SK-N-SH (cell line): ENCODE data around the gene CRPPA. TPM values are rescaled to one million over a fixed set of nuclear protein-coding genes. Genes with fewer than 3 reads are reported as not detected.

Experiments used
- CTCF ChIA-PET: fragments of 300-600, 350-600 bp; formaldehyde crosslinking; extraction: SDS; loops from one replicate; lab custom pipeline; 2021; lab: Yijun Ruan, JAX
- POLR2A ChIA-PET: fragments of 350-600 bp; sonication (Branson Sonifier 250); formaldehyde crosslinking; extraction: SDS; loops from one replicate; lab custom pipeline; 2020; ENCODE audit warnings: antibody characterized with exemption, inconsistent platforms; lab: Yijun Ruan, JAX
- DNase-seq: peaks from one replicate; pipeline ENCODE4 v3.0.0; 2012
- H2AFZ ChIP-seq: fragments of 200-600 bp; sonication (generic); 2 replicates; pipeline ENCODE4 v1.8.1; 2016; ENCODE audit warnings: antibody characterized with exemption, mild to moderate bottlenecking, low read depth
- H3F3A ChIP-seq: fragments of 200-600 bp; sonication (generic); replicated peaks from 2 replicates; pipeline ENCODE3; 2016; ENCODE audit warnings: antibody characterized with exemption, mild to moderate bottlenecking; ENCODE audit not compliant: insufficient read depth
- H3K27ac ChIP-seq, 2 experiments: fragments of 200-500 bp in 1 of 2; fragments of 200-600 bp in 1 of 2; sonication (Bioruptor generic) in 1 of 2; sonication (generic), shearing (Covaris generic) in 1 of 2; 2 replicates each; pipeline versions ENCODE4 v1.5.1 to v1.6.1; 2014 to 2016; ENCODE audit warnings: low read depth in 2 of 2, inconsistent platforms in 1 of 2, low read length in 1 of 2, mild to moderate bottlenecking in 1 of 2, mixed read lengths in 1 of 2
- H3K27me3 ChIP-seq: fragments of 200-600 bp; sonication (generic), shearing (Covaris generic); 2 replicates; pipeline ENCODE4 v1.6.1; 2016; ENCODE audit warnings: mixed run types; ENCODE audit not compliant: insufficient read depth
- H3K36me3 ChIP-seq, 2 experiments: fragments of 200-500 bp in 1 of 2; fragments of 200-600 bp in 1 of 2; sonication (Bioruptor generic) in 1 of 2; sonication (generic) in 1 of 2; replicated peaks in 1 of 2; 2 replicates each; pipeline versions ENCODE3 to v1.5.1; 2014 to 2016; ENCODE audit warnings: low read length in 1 of 2, mild to moderate bottlenecking in 1 of 2; ENCODE audit not compliant: insufficient read depth in 2 of 2, control insufficient read depth in 1 of 2
- H3K4me1 ChIP-seq, 2 experiments: fragments of 200-500 bp in 1 of 2; fragments of 200-600 bp in 1 of 2; sonication (Bioruptor generic) in 1 of 2; sonication (generic), shearing (Covaris generic) in 1 of 2; 2 replicates each; pipeline versions ENCODE4 v1.5.1 to v1.6.1; 2014 to 2016; ENCODE audit warnings: low read depth in 1 of 2, low read length in 1 of 2, mixed run types in 1 of 2; ENCODE audit not compliant: insufficient read depth in 2 of 2, control insufficient read depth in 1 of 2
- H3K4me2 ChIP-seq: fragments of 200-600 bp; sonication (generic), shearing (Covaris generic); 2 replicates; pipeline ENCODE4 v1.6.1; 2017; ENCODE audit warnings: mixed run types
- H3K4me3 ChIP-seq, 2 experiments: fragments of 200-500 bp in 1 of 2; fragments of 200-600 bp in 1 of 2; sonication (Bioruptor generic) in 1 of 2; sonication (generic), shearing (Covaris generic) in 1 of 2; 2 replicates each; pipeline versions ENCODE4 v1.5.1 to v1.8.1; 2014 to 2016; ENCODE audit warnings: low read depth in 2 of 2, inconsistent platforms in 1 of 2, low read length in 1 of 2, mild to moderate bottlenecking in 1 of 2, mixed read lengths in 1 of 2, moderate library complexity in 1 of 2
- H3K79me2 ChIP-seq: fragments of 200-600 bp; sonication (generic); 2 replicates; pipeline ENCODE4 v1.8.1; 2017; ENCODE audit warnings: mild to moderate bottlenecking; ENCODE audit not compliant: insufficient read depth
- H3K9ac ChIP-seq: fragments of 200-600 bp; sonication (generic); 2 replicates; pipeline ENCODE4 v1.6.1; 2017; ENCODE audit warnings: mixed run types
- H3K9me2 ChIP-seq: fragments of 200-600 bp; sonication (generic); 2 replicates; pipeline ENCODE4 v1.6.1; 2017; ENCODE audit warnings: mixed run types
- H3K9me3 ChIP-seq: fragments of 200-600 bp; sonication (generic); 2 replicates; pipeline ENCODE4 v1.6.1; 2017; ENCODE audit warnings: mixed run types, mild to moderate bottlenecking, moderate library complexity
- H4K20me1 ChIP-seq: fragments of 200-600 bp; sonication (generic); 2 replicates; pipeline ENCODE4 v1.6.1; 2017; ENCODE audit warnings: mild to moderate bottlenecking, mixed run types; ENCODE audit not compliant: insufficient read depth
- CHD2 ChIP-seq: fragments of 150-350 bp; IDR thresholded peaks from 2 replicates; pipeline ENCODE4 v1.6.1; 2018; ENCODE audit warnings: low read length; ENCODE audit not compliant: partially characterized antibody
- EP300 ChIP-seq, 2 experiments: IDR thresholded peaks; 2 replicates each; pipeline versions ENCODE4 v1.4.0 to v1.6.1; 2012; ENCODE audit warnings: borderline replicate concordance in 1 of 2, low read depth in 1 of 2, low read length in 1 of 2
- FOSL2 ChIP-seq: IDR thresholded peaks from 2 replicates; pipeline ENCODE4 v1.4.0; 2012; ENCODE audit warnings: low read depth, mild to moderate bottlenecking, moderate library complexity, borderline replicate concordance
- FOXJ3 ChIP-seq: sonication (generic); formaldehyde crosslinking; IDR thresholded peaks from 2 replicates; pipeline ENCODE4 v1.5.1; 2020; ENCODE audit warnings: mild to moderate bottlenecking, missing genetic modification reagents
- FOXM1 ChIP-seq: IDR thresholded peaks from 2 replicates; pipeline ENCODE4 v1.4.0; 2012; ENCODE audit warnings: low read depth, mild to moderate bottlenecking
- GABPA ChIP-seq: IDR thresholded peaks from 2 replicates; pipeline ENCODE4 v1.4.0; 2012; ENCODE audit warnings: low read depth, mild to moderate bottlenecking
- MEF2A ChIP-seq: IDR thresholded peaks from 2 replicates; pipeline ENCODE4 v1.4.0; 2012; ENCODE audit warnings: low read depth, borderline replicate concordance
- NRF1 ChIP-seq: IDR thresholded peaks from 2 replicates; pipeline ENCODE4 v1.6.1; 2012; ENCODE audit warnings: low read depth, mild to moderate bottlenecking, low read length
- POLR2AphosphoS5 ChIP-seq: IDR thresholded peaks from 2 replicates; pipeline ENCODE4 v1.6.1; 2012; ENCODE audit warnings: low read depth, low read length
- RAD21 ChIP-seq: IDR thresholded peaks from 2 replicates; pipeline ENCODE4 v1.6.1; 2012; ENCODE audit warnings: mild to moderate bottlenecking, low read length
- RXRA ChIP-seq: IDR thresholded peaks from 2 replicates; pipeline ENCODE4 v1.4.0; 2012; ENCODE audit warnings: low read depth, mild to moderate bottlenecking, borderline replicate concordance
- SMC3 ChIP-seq: IDR thresholded peaks from 2 replicates; pipeline ENCODE4 v1.6.1; 2012; ENCODE audit warnings: low read depth, low read length, improper control_type of control experiment
- TCF12 ChIP-seq: IDR thresholded peaks from 2 replicates; pipeline ENCODE4 v1.4.0; 2012
- TEAD4 ChIP-seq: IDR thresholded peaks from 2 replicates; pipeline ENCODE4 v1.4.0; 2012; ENCODE audit warnings: mild to moderate bottlenecking, borderline replicate concordance; ENCODE audit not compliant: insufficient read depth
- YY1 ChIP-seq: IDR thresholded peaks from 2 replicates; pipeline ENCODE4 v1.4.0; 2012; ENCODE audit warnings: low read depth, mild to moderate bottlenecking
- WGBS: methylation state at CpG from one replicate; pipeline ENCODE4 v1.1.6; 2017; ENCODE audit warnings: low lambda C conversion rate; 5-methylcytosine and 5-hydroxymethylcytosine counted together
- polyA plus RNA-seq, 3 experiments: library from polyadenylated mRNA; depleted of rRNA; stranded (reverse); fragments of >200 nt; gene quantifications; 2 replicates each; pipeline ENCODE4 v1.2.3, GENCODE V29; 2012
- TF ChIP-seq, protein P1 (sequence below): IDR thresholded peaks from 2 replicates; pipeline ENCODE4 v1.4.0; 2012; ENCODE audit warnings: low read depth, borderline replicate concordance
- TF ChIP-seq, protein P2 (sequence below): fragments of 200-600 bp; sonication (generic); IDR thresholded peaks from 2 replicates; pipeline ENCODE4 v1.6.1; 2017; ENCODE audit warnings: antibody characterized with exemption, mild to moderate bottlenecking, moderate library complexity
- TF ChIP-seq, protein P3 (sequence below): IDR thresholded peaks from 2 replicates; pipeline ENCODE4; 2012
- TF ChIP-seq, protein P4 (sequence below): IDR thresholded peaks from 2 replicates; pipeline ENCODE4 v1.4.0; 2012; ENCODE audit warnings: low read depth

CRPPA gene
- polyA plus RNA-seq, 1 of the 3 experiments (the other 2 are of a cell fraction) = 0.15 TPM

DNA sequence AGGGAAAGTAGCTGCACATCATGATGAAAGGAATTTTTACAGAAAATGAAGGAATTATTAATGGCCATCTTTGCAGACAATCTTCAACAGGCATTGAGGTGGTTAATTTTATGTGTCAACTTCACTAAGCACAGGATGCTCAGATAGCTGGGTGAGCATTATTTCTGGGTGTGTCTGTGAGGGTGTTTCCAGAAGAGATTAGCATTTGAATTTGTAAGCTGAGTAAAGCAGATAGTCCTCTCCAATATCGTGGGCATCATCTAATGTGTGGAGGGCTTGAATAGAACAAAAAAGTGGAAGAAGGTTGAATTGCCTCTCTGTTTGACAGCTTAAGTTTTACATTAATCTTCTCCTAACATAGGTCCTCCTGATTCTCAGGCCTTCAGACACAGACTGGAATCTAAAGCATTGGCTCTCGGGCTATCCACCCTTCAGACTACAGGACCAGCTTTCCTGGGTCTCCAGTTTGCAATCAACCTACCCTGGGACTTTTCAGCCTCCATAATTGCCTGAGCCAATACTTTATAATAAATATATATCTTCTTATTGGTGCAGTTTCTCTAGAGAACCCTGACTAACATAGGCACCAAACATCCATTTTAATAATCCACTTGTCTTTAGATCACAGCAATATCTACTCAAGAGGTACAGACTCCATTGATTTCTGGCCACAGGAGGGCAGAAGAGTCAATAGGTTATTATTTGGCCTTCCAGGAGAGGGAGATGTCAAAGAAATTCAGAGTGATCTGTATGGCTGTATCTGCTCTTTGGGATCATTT is 10.5 kb upstream of the CRPPA start:
- Histone ChIP-seq H3K9ac (no peak overlapping the region), H3K9me2 (no peaks in the 10 kb centered on the region), H2AFZ (no peak overlapping the region), H3K79me2 (no peaks in the 10 kb centered on the region), H3K4me3 (no peak overlapping the region), H3F3A (no peaks in the 10 kb centered on the region), H3K27me3 (no peaks in the 10 kb centered on the region), H3K4me2 (no peak overlapping the region), H3K4me1 (no peaks in the 10 kb centered on the region; a peak in 2 of 4 replicates), H4K20me1 (no peaks in the 10 kb centered on the region)
- WGBS = 56% methylated on average over 2 of the region's 2 CpGs
- peak; percentile 34 for DNase-seq
- POLR2A ChIA-PET = interaction anchor here (2.8 kb wide), 1 partner anchor 11 kb away, joined by 11 read pairs; the partner anchor contains the start of gene CRPPA
- TF ChIP-seq SMC3 (peak; percentile 64), RAD21 (peak; percentile 81), TEAD4 (no peak), TCF12 (no peak), GABPA (no peak)
- TF ChIP-seq, protein P1, sequence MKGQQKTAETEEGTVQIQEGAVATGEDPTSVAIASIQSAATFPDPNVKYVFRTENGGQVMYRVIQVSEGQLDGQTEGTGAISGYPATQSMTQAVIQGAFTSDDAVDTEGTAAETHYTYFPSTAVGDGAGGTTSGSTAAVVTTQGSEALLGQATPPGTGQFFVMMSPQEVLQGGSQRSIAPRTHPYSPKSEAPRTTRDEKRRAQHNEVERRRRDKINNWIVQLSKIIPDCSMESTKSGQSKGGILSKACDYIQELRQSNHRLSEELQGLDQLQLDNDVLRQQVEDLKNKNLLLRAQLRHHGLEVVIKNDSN = no peak
- TF ChIP-seq, protein P2, sequence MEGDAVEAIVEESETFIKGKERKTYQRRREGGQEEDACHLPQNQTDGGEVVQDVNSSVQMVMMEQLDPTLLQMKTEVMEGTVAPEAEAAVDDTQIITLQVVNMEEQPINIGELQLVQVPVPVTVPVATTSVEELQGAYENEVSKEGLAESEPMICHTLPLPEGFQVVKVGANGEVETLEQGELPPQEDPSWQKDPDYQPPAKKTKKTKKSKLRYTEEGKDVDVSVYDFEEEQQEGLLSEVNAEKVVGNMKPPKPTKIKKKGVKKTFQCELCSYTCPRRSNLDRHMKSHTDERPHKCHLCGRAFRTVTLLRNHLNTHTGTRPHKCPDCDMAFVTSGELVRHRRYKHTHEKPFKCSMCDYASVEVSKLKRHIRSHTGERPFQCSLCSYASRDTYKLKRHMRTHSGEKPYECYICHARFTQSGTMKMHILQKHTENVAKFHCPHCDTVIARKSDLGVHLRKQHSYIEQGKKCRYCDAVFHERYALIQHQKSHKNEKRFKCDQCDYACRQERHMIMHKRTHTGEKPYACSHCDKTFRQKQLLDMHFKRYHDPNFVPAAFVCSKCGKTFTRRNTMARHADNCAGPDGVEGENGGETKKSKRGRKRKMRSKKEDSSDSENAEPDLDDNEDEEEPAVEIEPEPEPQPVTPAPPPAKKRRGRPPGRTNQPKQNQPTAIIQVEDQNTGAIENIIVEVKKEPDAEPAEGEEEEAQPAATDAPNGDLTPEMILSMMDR = peak; percentile 67
- TF ChIP-seq, all 33 proteins: peak for 3
- H3K9me3 ChIP-seq = no peaks in the 10 kb centered on the region
- H3K36me3 ChIP-seq = no peaks in the 10 kb centered on the region
- CTCF ChIA-PET = interaction anchor here (0.6 to 6.8 kb wide), 23 partner anchors 10 to 498 kb away, joined by 3 to 56 read pairs (median 4); partner anchors contain the start of genes CRPPA and SOSTDC1
- H3K27ac ChIP-seq = no peak overlapping the region

DNA sequence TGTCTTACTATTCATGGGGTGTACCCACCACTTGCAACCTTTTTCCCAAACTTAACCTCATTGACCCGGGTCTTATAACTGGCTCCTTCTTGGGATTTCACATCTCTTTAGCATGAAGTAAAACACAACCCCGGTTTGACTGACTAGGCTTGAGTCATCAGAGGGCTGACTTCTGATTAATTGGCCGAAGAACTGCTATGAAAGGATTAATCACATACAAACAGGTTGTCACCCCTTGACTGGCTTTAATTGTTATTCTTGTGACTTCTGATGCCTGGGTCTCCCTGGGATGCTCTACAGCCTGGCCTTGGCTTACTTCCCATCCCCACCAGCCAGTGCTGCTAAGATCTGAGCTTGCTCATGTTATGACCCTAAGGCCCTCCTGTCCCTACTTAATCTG is 8.8 kb upstream of the CRPPA start:
- POLR2A ChIA-PET = no interaction called here
- H2AFZ ChIP-seq = no peak overlapping the region
- no peak overlapping the region for H3K27ac ChIP-seq
- CTCF ChIA-PET = interaction anchor here (1.9 to 6.8 kb wide), 3 partner anchors 9 to 491 kb away, joined by 4 to 56 read pairs (median 51); partner anchors contain the start of gene CRPPA
- no peak for DNase-seq
- H3K9me2 ChIP-seq = no peaks in the 10 kb centered on the region
- no peaks in the 10 kb centered on the region; a peak in 2 of 4 replicates for H3K4me1 ChIP-seq
- H3K79me2 ChIP-seq = no peaks in the 10 kb centered on the region
- H4K20me1 ChIP-seq = no peaks in the 10 kb centered on the region
- no peaks in the 10 kb centered on the region for H3F3A ChIP-seq
- H3K27me3 ChIP-seq = no peaks in the 10 kb centered on the region
- no peak overlapping the region for H3K9ac ChIP-seq
- H3K4me2 ChIP-seq = no peak overlapping the region
- 20% methylated on average over 3 of the region's 3 CpGs for WGBS
- no peak overlapping the region for H3K4me3 ChIP-seq
- no peaks in the 10 kb centered on the region for H3K36me3 ChIP-seq
- H3K9me3 ChIP-seq = no peaks in the 10 kb centered on the region
- TF ChIP-seq, protein P3, sequence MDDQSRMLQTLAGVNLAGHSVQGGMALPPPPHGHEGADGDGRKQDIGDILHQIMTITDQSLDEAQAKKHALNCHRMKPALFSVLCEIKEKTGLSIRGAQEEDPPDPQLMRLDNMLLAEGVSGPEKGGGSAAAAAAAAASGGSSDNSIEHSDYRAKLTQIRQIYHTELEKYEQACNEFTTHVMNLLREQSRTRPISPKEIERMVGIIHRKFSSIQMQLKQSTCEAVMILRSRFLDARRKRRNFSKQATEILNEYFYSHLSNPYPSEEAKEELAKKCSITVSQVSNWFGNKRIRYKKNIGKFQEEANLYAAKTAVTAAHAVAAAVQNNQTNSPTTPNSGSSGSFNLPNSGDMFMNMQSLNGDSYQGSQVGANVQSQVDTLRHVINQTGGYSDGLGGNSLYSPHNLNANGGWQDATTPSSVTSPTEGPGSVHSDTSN = peak; percentile 81
- TF ChIP-seq FOXM1 (no peak), RXRA (peak; percentile 34; the same call in 1 of the 2 replicates), CHD2 (no peak), FOSL2 (peak; percentile 41; the same call in 1 of the 2 replicates), MEF2A (no peak), NRF1 (no peak), EP300 (IDR thresholded peaks at IDR 0.05; ENCODE audit: borderline replicate concordance in 1 of 2, low read depth in 1 of 2, low read length in 1 of 2) (peak in 1 of 2 experiments; percentile 69; a peak in 2 of 4 replicates), POLR2AphosphoS5 (no peak), YY1 (no peak), FOXJ3 (CRISPR knock-in tag) (no peak), TCF12 (peak; percentile 89), RAD21 (no peak)
- TF ChIP-seq, protein P4, sequence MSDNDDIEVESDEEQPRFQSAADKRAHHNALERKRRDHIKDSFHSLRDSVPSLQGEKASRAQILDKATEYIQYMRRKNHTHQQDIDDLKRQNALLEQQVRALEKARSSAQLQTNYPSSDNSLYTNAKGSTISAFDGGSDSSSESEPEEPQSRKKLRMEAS = no peak
- TF ChIP-seq, protein P2 = no peak
